Adipose tissue (tissue), 3 donors: Measurements from ENCODE around the gene ITGBL1. TPM values are rescaled to one million over a fixed set of nuclear protein-coding genes. Genes with fewer than 3 reads are reported as not detected.

Source experiments
- H3K27ac ChIP-seq: one replicate; pipeline ENCODE4 v1.5.1; 2013; ENCODE audit warnings: low read depth, low read length
- WGBS, 3 donors: extraction: QIAGEN DNeasy Blood & Tissue Kit; methylation state at CpG; one replicate each; pipeline ENCODE4 v1.1.7; 2013; 5-methylcytosine and 5-hydroxymethylcytosine counted together
- polyA plus RNA-seq, 3 donors: library from polyadenylated mRNA; stranded (reverse); fragments of 200-250 nt; gene quantifications; one replicate each; pipeline ENCODE4 v1.2.3, GENCODE V29; 2013
- donor health status: healthy with polysubstance abuse.
- donor health status: Bipolar disorder and iron deficiency.
- donor health status: healthy.

Gene ITGBL1
- polyA plus RNA-seq, 3 donors, result 0.36 to 1.6 (median 0.45) TPM

DNA sequence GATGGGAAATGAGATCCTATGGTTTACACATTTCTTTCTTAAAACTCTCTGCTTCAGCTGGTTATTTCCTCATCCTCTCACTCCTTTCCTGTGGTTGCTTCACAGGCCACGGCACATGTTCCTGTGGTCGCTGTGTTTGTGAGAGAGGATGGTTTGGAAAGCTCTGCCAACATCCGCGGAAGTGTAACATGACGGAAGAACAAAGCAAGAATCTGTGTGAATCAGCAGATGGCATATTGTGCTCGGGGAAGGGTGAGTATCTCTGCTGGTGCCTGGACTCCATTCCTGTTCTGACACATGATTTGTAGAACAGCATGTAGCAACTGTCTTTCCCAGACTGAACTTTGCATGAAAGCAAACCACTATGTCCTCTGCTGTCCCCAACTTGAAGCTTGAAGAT is 254.2 kb downstream of the ITGBL1 start:
- WGBS, 3 donors, result 34 to 57% (median 37%) methylated on average over 6 of the region's 6 CpGs
- H3K27ac ChIP-seq, result no peak overlapping the region

DNA sequence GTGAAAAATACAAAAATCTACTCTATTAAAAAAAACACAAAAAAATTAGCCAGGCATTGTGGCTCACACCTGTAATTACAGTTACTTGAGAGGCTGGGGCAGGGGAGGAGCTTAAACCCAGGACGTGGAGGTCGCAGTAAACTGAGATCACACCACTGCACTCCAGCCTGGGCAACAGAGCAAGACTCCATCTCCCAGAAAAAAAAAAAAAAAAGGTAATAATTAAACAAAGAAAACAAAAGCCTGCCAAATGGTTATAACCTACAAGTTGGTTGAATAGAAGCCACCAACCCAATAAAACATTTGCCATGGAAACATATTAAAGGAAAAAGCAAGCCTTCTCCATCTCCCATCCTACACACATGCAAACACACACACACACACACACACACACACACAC is 255.2 kb downstream of the ITGBL1 start:
- H3K27ac ChIP-seq, result no peak overlapping the region
- WGBS, 3 donors, result 78 to 85% (median 79%) methylated on average over 2 of the region's 2 CpGs

DNA sequence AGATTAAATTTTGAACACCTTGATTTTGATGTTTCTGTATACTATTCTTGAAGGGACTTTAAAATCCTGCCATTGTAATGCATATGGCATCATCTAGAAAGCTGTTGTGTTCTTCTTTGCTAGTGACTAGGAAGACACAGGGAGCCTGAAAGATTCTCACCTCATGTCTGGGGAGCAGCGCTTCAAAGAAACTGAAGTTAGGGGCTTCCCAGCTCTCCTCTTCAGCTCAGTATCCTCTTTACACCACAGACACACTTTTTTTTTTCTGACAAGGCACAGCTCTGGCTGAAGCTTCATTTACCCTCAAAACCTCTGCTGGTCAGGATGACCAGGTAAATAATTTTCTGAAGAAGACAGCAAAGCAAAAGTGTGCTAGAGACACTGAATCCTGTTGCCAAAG is 255.6 kb downstream of the ITGBL1 start:
- WGBS, 3 donors, result 83 to 89% (median 86%) methylated on average over 1 of the region's 1 CpG

DNA sequence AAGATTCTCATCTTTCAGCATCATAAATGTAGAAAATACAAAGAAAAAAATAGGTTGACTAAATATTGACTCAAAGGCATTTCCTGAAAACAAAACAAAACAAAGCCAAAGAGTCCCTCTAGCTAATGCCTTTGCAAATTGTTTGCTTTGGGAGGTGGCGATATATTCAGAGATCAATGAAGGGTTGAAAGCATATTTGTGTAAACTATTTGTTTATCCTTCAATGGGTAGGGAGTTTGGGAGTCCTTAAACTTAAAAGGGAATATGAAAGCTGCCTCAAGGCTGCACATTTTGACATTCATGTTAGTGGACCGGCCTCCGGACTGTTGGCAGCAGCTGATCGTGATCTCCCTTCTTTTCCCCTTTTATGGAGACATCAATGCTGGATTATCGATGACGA is 257.5 kb downstream of the ITGBL1 start:
- 75 to 95% (median 90%) methylated on average over 6 of the region's 6 CpGs for WGBS, 3 donors
- H3K27ac ChIP-seq, result no peak overlapping the region

More for the DNA sequence above, 255.6 kb downstream of the ITGBL1 start:
- H3K27ac ChIP-seq, result no peak overlapping the region

DNA sequence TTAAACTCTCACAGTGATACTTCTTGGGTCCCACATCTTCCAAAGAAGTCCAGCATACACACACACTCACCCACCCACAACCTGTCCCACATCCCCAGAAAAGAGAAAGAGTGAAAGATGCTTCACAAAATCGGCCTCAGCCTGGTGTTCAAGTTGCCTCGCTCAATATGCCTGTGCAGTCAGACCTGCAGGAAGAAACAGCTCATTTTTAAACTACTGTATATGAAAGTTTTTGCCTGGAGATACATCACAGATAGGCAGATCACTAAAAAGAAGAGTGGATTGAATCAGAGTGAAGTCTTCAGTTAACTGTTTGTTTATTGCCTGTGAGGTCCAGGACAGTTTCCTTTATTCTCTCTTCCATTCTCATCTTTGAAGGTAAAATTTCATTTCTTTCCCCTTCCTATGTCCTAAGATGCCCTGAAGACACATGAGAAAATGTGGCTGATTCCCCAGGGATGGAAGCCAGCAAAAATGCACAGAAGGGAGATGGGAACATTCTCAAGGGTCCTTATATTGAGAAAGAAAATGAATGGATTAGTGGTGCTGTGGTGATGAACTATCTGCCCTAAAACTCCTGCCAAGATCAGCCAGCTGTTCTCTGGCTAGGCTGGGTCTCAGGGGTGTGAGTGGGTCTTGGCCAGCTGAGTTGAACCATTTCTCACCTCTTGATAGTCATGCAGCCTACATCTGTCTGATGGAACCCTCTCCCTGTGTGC is 259.0 kb downstream of the ITGBL1 start:
- 72 to 90% (median 85%) methylated on average over 2 of the region's 2 CpGs for WGBS, 3 donors
- H3K27ac ChIP-seq, result no peak overlapping the region

DNA sequence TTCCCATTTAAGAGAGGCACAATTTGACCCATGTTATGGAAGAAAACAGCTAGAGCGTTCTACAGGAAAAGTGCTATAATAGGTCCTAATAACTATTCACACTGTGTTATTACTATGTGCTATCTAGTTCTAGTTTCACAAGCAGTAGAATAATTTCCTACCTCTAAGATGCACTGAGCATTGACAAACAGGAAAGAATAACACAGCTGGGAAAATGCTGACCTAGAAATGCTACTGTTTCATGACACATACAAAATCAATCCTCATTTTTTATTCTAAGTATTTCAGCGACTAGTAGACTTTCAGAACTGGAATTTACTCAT is 259.5 kb downstream of the ITGBL1 start:
- 78 to 83% (median 82%) methylated on average over 2 of the region's 2 CpGs for WGBS, 3 donors

DNA sequence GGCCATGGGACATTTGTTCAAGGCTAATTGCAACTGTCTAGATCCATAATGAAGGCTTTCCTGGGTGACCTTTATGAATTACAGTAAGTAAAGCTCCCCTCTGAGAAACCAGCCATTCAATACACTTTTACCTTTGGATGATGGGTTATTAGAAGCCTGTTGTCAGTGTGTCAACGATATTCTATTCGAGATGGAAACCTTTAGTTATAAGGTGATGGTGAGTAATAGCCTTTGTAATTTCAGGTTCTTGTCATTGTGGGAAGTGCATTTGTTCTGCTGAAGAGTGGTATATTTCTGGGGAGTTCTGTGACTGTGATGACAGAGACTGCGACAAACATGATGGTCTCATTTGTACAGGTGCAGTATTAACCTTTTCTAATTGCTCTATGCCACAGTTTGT is 261.7 kb downstream of the ITGBL1 start:
- no peak overlapping the region for H3K27ac ChIP-seq
- WGBS, 3 donors, result 86 to 96% (median 94%) methylated on average over 3 of the region's 3 CpGs

More for the DNA sequence above, 259.5 kb downstream of the ITGBL1 start:
- H3K27ac ChIP-seq, result no peak overlapping the region

DNA sequence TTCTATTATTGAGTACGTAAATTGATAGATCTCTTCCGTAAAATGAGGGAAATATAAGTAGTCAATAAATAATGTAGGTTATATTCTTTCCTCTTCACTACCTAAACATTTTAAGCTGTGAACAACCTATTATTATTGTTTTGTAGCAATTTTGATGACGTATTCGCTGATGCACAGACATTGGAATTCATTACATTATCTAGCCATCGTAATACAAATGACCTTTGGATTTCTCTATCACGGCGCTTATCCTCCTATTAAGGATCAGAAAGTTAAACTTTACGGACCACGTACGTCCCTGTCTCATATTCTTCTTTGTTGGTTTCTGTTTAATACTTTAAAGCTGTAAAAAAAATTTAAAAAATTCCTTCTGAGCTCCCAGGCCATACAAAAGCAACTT is 264.9 kb downstream of the ITGBL1 start:
- H3K27ac ChIP-seq, result no peak overlapping the region
- 84 to 92% (median 90%) methylated on average over 10 of the region's 10 CpGs for WGBS, 3 donors

DNA sequence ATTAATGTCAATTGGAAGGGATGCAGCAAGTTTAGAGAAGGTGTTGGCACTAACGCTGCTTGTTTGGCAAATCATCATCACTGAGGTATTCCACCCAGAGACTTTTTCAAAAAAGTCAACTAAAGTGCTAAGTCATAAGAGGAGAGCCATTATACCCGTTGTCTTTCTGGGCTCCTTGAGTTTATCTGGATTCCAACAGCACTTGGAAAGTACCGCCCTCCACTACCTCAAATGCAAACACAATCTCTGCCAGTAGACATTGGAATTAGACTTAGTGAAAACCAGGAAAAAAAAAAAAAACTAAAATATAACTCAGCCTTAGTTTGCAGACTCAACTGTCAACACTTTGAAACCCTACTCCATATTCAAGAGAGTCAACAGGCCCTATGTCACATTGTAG is 266.0 kb downstream of the ITGBL1 start:
- WGBS, 3 donors, result 79 to 83% (median 82%) methylated on average over 3 of the region's 3 CpGs
- no peak overlapping the region for H3K27ac ChIP-seq

DNA sequence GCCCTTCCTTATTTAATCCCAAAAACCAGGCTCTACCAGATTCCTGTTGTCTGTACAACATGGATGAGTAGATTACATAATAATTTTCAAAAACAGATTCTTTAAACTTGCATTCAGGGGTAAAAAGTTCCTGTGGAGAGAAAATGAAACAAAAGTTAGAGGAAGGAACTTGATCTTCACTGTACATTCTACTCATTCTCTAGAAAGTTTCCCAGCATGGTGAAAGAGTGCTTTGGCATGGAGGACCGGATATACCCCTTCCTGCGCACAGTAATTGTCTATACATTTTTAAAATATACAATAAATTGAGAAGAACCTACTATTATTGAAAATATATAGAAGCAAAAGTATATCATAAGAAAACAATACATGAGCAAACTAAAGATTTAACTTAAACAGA is 274.2 kb downstream of the ITGBL1 start:
- H3K27ac ChIP-seq, result no peak overlapping the region
- WGBS, 3 donors, result 61 to 75% (median 69%) methylated on average over 2 of the region's 2 CpGs

DNA sequence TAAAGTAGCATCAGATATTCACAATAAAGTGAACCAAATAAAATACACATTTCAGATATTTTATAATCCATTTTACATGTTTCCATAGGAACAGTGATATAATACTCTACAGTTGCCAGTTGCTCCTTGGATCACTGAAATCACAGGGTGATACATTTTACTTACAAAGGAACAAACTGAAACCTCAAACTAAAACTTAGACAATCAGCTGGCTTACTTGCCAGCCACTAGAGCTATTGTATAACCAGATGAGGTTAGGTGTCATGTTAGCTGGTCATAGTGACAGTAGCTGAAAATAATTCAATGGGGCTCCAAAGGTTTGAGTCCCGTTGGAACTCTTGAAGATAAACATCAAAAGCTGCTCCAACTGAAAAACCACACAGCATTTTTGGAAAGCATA is 274.6 kb downstream of the ITGBL1 start:
- H3K27ac ChIP-seq, result no peak overlapping the region
- WGBS, 3 donors, result 41 to 53% (median 46%) methylated on average over 1 of the region's 1 CpG

DNA sequence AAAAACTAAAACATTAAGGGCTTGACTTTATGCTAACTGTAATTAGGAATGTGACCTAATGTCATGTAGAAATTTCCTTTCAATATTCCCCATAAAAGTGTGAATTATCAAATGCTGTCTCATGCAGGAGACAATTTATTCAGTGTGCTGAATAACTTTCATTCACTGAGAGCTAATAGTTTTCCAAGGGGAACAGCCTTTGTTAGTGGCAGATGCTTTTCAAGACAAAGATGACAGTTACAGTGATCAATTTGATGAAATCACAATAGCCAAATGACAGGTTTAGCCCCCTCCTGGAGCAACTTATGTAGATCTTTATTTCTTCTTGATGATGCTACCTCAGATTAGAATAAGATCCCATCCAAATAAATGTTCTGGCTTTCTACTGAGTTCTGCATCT is 275.5 kb downstream of the ITGBL1 start:
- H3K27ac ChIP-seq, result no peak overlapping the region

DNA sequence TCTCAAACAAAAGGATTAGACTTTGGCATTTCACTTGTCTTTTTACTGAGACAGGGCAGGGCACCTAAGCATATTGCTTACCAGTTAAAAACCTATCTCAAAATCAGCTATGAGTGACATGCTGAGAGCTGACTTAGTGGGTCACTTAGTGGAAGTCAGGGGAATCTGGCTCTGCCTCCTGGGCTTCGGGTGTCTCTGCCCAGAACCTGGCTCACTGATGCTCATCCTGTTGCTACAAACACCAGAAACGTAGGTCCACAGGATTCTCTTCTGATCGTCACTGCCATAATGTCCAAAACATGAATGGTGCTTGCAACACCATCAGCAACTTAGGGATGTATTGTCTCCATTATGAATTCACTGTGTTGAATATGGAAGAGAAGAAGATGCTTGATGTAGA is 276.1 kb downstream of the ITGBL1 start:
- no peak overlapping the region for H3K27ac ChIP-seq
- WGBS, 3 donors, result 66 to 77% (median 74%) methylated on average over 3 of the region's 3 CpGs

DNA sequence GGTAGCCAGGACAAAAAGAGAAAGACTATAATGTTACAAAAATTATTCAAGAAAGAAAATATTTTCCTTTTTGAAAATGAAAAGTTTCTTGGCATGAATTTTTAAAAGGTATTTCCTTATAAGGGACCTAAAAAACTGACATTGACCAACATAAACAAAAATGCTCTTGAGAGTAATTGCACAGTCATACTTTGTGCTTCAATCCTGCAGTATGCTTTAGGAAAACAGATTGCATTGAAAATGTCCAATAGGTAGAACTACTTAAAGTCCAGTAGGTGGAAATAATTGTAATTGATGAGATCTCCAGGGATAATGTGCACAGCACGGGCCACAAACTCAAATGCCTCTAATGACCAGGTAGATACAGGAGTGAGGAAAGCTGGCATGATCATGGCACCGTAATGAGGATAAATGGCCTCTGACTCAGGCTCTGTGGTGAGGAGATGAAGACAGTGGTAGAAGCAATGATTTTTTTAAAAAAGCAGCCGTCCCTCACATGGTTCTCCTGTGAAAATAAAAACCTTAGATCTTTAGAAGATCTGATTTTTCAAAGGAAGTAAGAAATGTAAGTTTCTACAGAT is 278.0 kb downstream of the ITGBL1 start:
- H3K27ac ChIP-seq, result no peak overlapping the region
- WGBS, 3 donors, result 67 to 83% (median 79%) methylated on average over 3 of the region's 3 CpGs

DNA sequence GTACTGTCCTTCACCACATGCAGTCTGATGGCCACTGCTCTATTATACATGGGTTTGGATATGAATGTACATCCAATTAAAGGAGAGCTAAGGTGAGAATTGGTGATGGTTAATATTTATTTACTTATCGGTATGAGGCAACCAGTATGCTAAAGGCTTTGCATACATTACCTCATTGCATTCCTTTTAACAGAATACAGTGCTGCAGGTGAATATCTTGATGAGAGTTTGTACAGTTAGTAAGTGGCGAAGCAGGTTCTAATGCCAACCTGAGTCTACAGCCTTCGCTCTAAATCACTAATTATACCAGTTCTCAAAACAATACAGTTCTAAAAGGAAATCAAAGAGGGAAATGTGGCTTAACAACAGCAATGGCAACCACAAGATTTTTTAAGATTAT is 284.1 kb downstream of the ITGBL1 start:
- H3K27ac ChIP-seq, result no peak overlapping the region
- 49 to 66% (median 63%) methylated on average over 3 of the region's 3 CpGs for WGBS, 3 donors

DNA sequence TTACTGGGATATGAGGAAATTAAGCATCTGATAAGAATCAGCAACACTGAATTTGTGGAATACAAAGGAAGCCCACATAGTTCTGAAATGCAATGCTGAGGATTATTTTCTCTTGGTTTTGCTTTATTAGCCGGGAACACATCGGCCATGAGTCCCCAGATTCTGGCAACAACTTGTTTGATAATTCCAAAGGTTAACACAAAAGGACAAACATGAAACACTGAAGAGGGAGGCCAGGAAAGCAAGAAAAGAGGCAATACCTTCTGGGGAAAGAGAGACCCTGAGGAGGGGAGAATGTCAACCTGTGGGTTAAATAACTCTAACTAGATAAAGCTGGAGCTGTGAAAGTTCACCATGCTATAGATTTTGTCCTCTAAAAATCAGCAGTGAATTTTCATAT is 285.9 kb downstream of the ITGBL1 start:
- WGBS, 3 donors, result 62 to 88% (median 79%) methylated on average over 2 of the region's 2 CpGs

DNA sequence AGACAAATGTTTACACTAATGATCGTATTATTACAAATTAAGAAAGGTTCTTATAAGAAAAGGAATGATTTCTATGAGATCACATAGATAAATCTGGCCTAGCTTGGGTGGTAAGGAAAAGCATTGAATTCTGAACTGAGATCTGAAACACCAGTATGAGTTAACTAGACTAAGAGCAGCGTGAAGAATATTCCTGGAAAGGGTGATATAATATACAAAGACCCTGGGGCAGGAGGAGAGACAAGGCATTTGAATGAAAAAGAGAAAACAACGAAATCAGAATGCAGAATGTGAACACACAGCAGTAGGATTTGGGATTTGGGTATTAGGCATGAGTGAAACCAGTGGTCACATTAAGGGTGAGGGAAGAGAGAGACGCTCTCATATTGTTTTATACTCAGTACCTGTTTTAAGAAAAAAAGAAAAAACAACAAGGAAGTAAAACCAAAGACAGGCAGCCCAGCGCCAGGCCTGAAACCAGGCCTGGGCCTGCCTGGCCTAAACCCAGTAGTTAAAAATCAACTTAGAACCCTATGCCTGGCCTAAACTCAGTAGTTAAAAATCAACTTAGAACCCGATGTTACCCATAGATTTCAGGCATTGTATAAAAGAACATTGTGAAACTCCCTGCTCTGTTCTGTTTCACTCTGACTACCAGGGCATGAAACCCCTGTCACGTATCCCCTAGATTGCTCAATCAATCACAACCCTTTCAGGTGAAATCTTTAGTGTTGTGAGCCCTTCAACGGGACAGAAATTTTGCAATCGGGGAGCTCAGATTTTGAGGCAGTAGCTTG is 287.1 kb downstream of the ITGBL1 start:
- 61 to 80% (median 78%) methylated on average over 9 of the region's 9 CpGs for WGBS, 3 donors
- no peak overlapping the region for H3K27ac ChIP-seq

More for the DNA sequence above, 285.9 kb downstream of the ITGBL1 start:
- H3K27ac ChIP-seq, result no peak overlapping the region

DNA sequence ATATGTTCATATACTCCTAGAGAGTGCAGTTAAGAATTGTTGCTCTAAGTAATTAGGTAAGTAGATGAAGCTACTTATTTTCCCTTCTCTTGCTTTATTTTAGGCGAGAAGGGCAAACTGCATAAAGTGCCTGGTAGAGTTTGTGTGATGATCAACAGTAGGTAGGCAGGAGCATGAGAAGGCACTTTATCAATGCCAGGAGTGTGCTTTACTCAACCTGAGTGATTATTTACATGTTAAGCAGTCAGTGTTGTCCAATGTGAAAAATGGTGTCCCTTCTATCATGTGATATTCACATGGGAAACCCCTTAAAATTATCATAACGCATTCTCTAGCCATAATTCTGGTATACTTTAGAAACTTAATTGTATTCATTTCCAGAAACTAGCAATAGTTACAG is 294.0 kb downstream of the ITGBL1 start:
- WGBS, 3 donors, result 79 to 91% (median 88%) methylated on average over 2 of the region's 2 CpGs
- H3K27ac ChIP-seq, result no peak overlapping the region

DNA sequence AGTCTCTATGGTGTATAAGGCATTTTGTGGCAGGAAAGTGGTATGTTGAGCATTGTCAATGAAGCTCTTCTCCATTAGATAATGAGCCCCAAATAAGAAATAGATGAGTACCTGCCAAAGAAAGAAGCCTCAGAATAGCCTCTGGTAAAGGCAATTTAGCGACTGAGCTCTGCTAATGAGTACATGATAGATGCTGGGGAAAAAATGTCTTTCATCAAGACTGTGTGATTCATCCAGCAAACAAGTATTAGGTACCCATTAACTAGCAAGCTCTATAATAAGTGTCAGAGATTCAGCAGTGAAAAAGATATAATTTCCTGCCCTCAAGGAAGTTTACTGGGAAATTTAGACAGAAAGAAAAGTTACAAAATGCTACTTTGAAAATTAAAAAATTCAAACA is 294.6 kb downstream of the ITGBL1 start:
- H3K27ac ChIP-seq, result no peak overlapping the region
- 21 to 100% (median 91%) methylated on average over 1 of the region's 1 CpG for WGBS, 3 donors

DNA sequence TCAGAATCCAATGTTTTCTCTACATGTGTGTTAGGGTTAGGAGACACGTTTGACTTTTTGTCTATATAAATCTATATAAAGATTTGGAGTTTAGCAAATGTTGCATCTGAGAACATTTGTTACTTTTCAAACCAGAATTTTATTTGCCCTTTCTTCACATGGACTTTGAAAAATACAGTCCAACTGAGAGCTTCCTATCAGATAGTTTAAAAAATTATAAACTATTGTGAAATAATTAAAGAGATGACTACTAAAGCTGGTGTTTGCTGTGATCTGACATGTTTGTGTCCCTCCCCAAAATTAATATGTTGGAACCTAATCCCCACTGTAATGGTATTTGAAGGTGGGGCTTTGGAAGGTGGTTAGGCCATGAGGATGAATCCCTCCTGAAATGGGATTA is 297.1 kb downstream of the ITGBL1 start:
- no peak overlapping the region for H3K27ac ChIP-seq
- whole genome bisulfite sequencing, 3 donors, result 75 to 95% (median 86%) methylated on average over 1 of the region's 1 CpG
